ENCODE measurements around the gene EVC. TPM values are rescaled to one million over a fixed set of nuclear protein-coding genes. Genes with fewer than 3 reads are reported as not detected.

EVC gene
- total RNA-seq, 1 donor from 2014 or later, result 41.4 TPM

DNA sequence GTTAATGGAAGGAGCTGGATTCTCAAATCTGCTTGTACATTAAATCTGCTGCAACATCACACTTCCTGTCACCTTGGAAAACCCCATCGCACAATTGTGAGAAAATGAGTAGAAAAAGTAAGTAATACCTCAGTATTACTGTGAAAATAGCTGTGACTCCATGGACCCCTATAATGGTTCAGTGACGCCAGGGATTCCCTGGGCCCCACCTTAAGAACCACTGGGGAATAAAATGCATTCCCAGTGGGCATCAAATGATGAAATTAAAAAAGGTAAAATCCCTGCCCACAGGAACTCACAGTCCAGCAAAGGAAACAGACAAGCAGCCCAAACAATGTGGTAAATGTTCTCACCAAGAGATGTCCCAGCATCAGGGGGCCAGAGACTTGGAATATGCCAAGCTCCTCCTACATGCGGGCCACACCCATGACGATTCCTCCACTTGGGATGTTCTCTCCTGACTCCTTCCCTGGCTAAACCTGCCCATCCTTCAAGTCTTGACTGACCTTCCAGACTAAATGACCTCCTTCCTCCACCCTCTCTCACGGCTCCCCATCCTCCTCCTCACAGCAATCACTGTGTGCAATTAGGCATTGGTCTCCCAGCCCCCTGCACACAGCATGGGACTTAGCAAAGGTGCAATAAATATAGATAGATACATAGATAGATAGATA, 5.2 kb upstream of the EVC start:
- TF ChIP-seq, protein P1, sequence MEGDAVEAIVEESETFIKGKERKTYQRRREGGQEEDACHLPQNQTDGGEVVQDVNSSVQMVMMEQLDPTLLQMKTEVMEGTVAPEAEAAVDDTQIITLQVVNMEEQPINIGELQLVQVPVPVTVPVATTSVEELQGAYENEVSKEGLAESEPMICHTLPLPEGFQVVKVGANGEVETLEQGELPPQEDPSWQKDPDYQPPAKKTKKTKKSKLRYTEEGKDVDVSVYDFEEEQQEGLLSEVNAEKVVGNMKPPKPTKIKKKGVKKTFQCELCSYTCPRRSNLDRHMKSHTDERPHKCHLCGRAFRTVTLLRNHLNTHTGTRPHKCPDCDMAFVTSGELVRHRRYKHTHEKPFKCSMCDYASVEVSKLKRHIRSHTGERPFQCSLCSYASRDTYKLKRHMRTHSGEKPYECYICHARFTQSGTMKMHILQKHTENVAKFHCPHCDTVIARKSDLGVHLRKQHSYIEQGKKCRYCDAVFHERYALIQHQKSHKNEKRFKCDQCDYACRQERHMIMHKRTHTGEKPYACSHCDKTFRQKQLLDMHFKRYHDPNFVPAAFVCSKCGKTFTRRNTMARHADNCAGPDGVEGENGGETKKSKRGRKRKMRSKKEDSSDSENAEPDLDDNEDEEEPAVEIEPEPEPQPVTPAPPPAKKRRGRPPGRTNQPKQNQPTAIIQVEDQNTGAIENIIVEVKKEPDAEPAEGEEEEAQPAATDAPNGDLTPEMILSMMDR (IDR thresholded peaks at IDR 0.05; ENCODE audit: insufficient read depth, low read length, poor library complexity, severe bottlenecking), result no peak
- H3K4me3 ChIP-seq (ENCODE audit: low read depth, low read length), result no peak overlapping the region
- DNase-seq (ENCODE audit: low read depth), result no peak
- H3K27me3 ChIP-seq (ENCODE audit: control insufficient read depth, insufficient read depth, low read length), result no peaks in the 10 kb centered on the region
- H3K36me3 ChIP-seq (ENCODE audit: control insufficient read depth, insufficient read depth, low read length), result no peaks in the 10 kb centered on the region

DNA sequence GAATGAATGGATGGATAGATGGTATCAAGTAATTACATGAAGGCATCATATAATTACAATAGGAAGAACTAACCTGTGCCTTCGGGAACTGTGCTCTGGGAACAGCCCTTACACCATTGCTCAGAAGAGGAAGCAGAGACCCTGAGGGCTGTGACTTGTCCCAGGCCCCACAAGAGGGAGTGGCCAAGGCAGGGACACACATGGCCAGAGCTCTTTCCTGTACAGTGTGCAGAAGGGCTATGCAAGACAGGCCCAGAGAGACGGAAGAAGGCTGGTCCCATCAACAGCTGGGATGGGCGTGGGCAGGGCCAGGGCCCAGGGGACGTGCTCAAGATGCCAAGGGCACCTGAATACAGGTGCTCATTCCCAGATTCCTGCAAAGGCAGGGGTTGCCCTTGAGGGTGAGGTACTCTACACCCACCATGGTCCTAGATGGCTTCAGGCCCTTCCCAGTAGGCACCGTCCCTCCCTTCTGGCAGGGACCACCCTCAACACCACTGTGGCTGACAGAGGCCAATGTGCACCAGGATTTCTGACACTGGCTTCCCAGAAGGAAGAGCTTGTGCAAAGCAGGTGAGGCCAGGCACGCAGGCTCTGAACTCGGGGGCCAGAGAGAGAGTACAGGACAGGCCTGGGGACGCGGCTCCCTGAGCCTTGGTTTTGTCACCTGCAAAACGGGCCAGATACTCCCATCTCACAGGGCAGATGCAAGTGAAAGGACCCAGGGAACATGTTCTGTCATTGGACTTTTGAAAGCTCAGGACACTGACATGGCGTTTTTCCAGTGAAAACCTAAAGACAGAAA, 4.3 kb upstream of the EVC start:
- Histone ChIP-seq H3K4me3 (ENCODE audit: low read depth, low read length) (no peak overlapping the region), H3K27me3 (ENCODE audit: control insufficient read depth, insufficient read depth, low read length) (no peaks in the 10 kb centered on the region), H3K36me3 (ENCODE audit: control insufficient read depth, insufficient read depth, low read length) (no peaks in the 10 kb centered on the region)
- TF ChIP-seq, protein P1 (IDR thresholded peaks at IDR 0.05; ENCODE audit: insufficient read depth, low read length, poor library complexity, severe bottlenecking), result no peak
- no peak for DNase-seq (ENCODE audit: low read depth)

DNA sequence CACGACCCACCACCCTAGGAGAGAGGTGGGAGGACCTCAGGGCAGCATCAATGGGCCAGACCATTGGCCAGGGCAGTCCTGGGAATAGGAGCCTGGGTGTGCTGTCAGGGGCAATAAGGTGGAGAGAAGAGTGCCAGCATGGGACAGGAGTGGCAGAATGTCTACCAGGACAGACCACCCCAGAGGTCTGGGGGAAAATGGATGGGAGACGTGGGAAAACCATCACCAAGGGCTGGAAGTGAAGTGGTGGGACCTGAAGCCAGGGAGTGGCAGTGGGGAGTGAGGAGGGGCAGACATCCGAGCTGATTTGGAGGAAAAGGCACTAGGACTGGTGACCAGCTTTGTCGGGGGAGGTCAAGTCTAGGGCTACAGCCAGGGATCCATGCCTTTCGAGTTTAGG, 3.6 kb upstream of the EVC start:
- H3K27me3 ChIP-seq (ENCODE audit: control insufficient read depth, insufficient read depth, low read length), result no peaks in the 10 kb centered on the region
- H3K4me3 ChIP-seq (ENCODE audit: low read depth, low read length), result peak overlapping the region; percentile 43
- DNase-seq (ENCODE audit: low read depth), result no peak
- TF ChIP-seq, protein P1 (IDR thresholded peaks at IDR 0.05; ENCODE audit: insufficient read depth, low read length, poor library complexity, severe bottlenecking), result no peak
- no peaks in the 10 kb centered on the region for H3K36me3 ChIP-seq (ENCODE audit: control insufficient read depth, insufficient read depth, low read length)

DNA sequence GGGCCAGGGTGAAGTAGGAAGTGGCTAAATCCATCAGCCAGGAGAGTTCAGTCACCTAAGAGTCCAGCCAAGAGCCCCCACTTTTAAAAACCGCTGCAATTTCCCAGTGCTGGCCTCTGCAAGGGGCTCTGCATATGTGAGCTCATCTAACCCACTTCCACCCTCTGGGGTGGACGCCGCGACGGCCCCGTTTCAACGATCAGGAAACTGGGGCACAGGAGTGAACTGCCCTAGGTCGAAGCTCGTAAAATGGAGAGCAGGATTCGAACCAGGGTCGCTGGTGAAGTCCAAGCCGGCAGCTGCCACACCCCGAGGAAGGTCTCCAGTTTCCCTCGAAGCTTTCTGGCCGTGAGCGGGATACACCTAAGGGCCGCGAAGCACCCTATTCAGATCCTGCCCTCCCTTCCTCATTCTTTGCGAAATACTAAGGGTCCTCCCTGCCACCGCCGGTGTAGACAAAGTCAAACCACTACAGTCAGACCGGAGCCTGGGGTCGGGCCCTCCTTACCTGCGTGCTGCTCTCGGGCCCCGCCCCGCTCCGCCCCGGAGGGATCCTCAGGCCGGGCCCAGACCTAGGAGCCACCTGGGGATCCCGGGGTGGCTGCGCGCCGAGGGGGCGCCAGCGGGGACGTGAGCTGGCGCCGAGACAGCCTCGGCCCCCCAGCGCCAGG, 3.1 kb upstream of the EVC start:
- peak overlapping the region; percentile 43 for H3K4me3 ChIP-seq (ENCODE audit: low read depth, low read length)
- no peaks in the 10 kb centered on the region for H3K27me3 ChIP-seq (ENCODE audit: control insufficient read depth, insufficient read depth, low read length)
- H3K36me3 ChIP-seq (ENCODE audit: control insufficient read depth, insufficient read depth, low read length), result no peaks in the 10 kb centered on the region
- no peak for DNase-seq (ENCODE audit: low read depth)
- TF ChIP-seq, protein P1 (IDR thresholded peaks at IDR 0.05; ENCODE audit: insufficient read depth, low read length, poor library complexity, severe bottlenecking), result no peak

DNA sequence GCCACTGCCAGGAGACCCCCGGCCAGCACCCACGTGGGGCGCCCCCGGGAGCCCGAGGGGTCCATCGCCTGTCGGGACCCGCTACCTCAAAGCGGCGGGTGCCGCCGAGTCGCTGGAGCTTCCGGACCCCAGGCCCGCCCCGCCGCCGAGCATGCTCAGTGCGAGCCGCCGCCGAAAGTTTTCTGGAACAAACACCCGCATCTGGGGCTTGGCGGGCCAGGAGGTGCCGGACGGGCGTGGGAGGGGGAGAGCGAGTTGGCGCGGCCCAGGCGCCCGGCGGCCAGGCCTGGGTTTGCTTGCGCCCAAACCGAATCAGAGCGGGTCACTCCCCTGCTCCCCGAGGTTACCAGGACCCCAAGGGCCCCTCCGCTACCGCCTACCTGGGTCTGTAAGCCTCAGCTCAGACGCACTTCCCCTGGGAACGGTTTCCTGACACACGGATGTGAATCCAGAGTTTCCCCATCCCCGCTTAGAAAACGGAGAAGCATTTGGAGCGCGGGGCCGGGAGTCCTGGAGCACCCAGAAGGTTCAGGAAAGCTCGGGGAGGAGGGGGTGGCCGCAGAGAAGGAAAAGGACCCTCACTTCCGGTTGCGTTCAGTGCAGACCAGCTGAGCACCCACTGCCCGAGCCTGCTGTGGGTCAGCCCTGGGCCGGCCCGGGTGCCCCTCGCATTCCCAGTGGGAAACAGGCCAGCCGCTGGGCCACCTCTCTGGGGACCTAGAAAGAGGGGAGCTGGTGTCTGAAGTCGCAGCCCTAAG, 2.4 kb upstream of the EVC start, which contains the start of gene EVC2:
Gene EVC2 (minus strand): TSS at position 111 of the 758 bp plus-strand sequence. CDS start 46 bp downstream, at position 65.
- Histone ChIP-seq H3K4me3 (ENCODE audit: low read depth, low read length) (peak within 1 kb of the TSS; percentile 43), H3K36me3 (ENCODE audit: control insufficient read depth, insufficient read depth, low read length) (no peaks in the 10 kb centered on the region), H3K27me3 (ENCODE audit: control insufficient read depth, insufficient read depth, low read length) (no peaks in the 10 kb centered on the region)
- TF ChIP-seq, protein P1 (IDR thresholded peaks at IDR 0.05; ENCODE audit: insufficient read depth, low read length, poor library complexity, severe bottlenecking), result no peak
- no peak for DNase-seq (ENCODE audit: low read depth)

Data from kidney epithelial cell (primary cell).